H1 (cell line): ENCODE results near the gene CAPS2. TPM values are rescaled to one million over a fixed set of nuclear protein-coding genes. Genes with fewer than 3 reads are reported as not detected.

Experiments used
- CTCF ChIA-PET: fragments of 300-600 bp; sonication (Branson Sonifier 250); formaldehyde crosslinking; loops from one replicate; lab custom pipeline; 2021; ENCODE audit not compliant: partially characterized antibody; lab: Charles Lee
- POLR2A ChIA-PET: fragments of 300-600 bp; sonication (Branson Sonifier 250); formaldehyde crosslinking; loops from one replicate; lab custom pipeline; 2021; ENCODE audit warnings: inconsistent platforms; ENCODE audit not compliant: partially characterized antibody; lab: Charles Lee
- DNase-seq, 2 experiments: peaks; one replicate each; pipeline versions ENCODE4 v3.0.0 to v3.0.0-alpha.2; 2010 to 2022; ENCODE audit warnings: low spot score in 2 of 2, low read depth in 1 of 2, mixed read lengths in 1 of 2
- FAIRE-seq: peaks from 2 replicates; lab custom pipeline; 2011; peaks lifted over from hg19 to GRCh38; lab: Jason Lieb, UNC
- H2AFZ ChIP-seq: 2 replicates; pipeline ENCODE4 v1.8.1; 2012; ENCODE audit warnings: low read length, inconsistent platforms
- H2AK5ac ChIP-seq: 2 replicates; pipeline ENCODE4 v1.6.1; 2013; ENCODE audit warnings: low read depth, low read length
- H2BK120ac ChIP-seq: replicated peaks from 2 replicates; pipeline ENCODE3; 2013; ENCODE audit warnings: low read depth, low read length, inconsistent platforms
- H2BK12ac ChIP-seq: 2 replicates; pipeline ENCODE4 v1.6.1; 2013; ENCODE audit warnings: low read depth, low read length
- H2BK15ac ChIP-seq: 2 replicates; pipeline ENCODE4 v1.6.1; 2013; ENCODE audit warnings: low read length
- H2BK20ac ChIP-seq: 2 replicates; pipeline ENCODE4 v1.6.1; 2013; ENCODE audit warnings: low read length
- H2BK5ac ChIP-seq: 2 replicates; pipeline ENCODE4 v1.6.1; 2013; ENCODE audit warnings: low read depth, low read length
- H3K14ac ChIP-seq: 2 replicates; pipeline ENCODE4 v1.6.1; 2013; ENCODE audit warnings: inconsistent platforms; ENCODE audit not compliant: insufficient read length
- H3K18ac ChIP-seq: 2 replicates; pipeline ENCODE4 v1.6.1; 2013; ENCODE audit warnings: low read length; ENCODE audit errors: extremely low read depth
- H3K23ac ChIP-seq: 2 replicates; pipeline ENCODE4 v1.6.1; 2013; ENCODE audit warnings: inconsistent platforms; ENCODE audit not compliant: insufficient read length
- H3K23me2 ChIP-seq: 2 replicates; pipeline ENCODE4 v1.6.1; 2013; ENCODE audit warnings: low read depth, low read length
- H3K27ac ChIP-seq: 2 replicates; pipeline ENCODE4 v1.6.1; 2011; ENCODE audit warnings: low read depth, low read length, inconsistent platforms
- H3K27me3 ChIP-seq, 4 experiments: replicated peaks in 1 of 4; 1 replicate in 1 of 4; 2 replicates in 3 of 4; pipeline versions ENCODE4 v1.6.1 to v1.8.1; 2011 to 2013; ENCODE audit warnings: low read length in 3 of 4, mild to moderate bottlenecking in 3 of 4, inconsistent platforms in 2 of 4, mixed read lengths in 2 of 4, moderate library complexity in 1 of 4; ENCODE audit not compliant: control insufficient read depth in 3 of 4, insufficient read depth in 3 of 4; ENCODE audit errors: extremely low read depth in 1 of 4
- H3K36me3 ChIP-seq, 4 experiments: 2 replicates each; pipeline versions ENCODE4 v1.6.1 to v1.8.1; 2011 to 2013; ENCODE audit warnings: mild to moderate bottlenecking in 4 of 4, low read length in 3 of 4, moderate library complexity in 2 of 4, control low read depth in 1 of 4, inconsistent platforms in 1 of 4; ENCODE audit not compliant: insufficient read depth in 4 of 4, control insufficient read depth in 2 of 4
- H3K4ac ChIP-seq: replicated peaks from 2 replicates; pipeline ENCODE3; 2013; ENCODE audit warnings: low read length, low read depth, mixed read lengths, inconsistent platforms; ENCODE audit not compliant: insufficient read length
- H3K4me1 ChIP-seq, 4 experiments: replicated peaks in 1 of 4; 1 replicate in 1 of 4; 2 replicates in 3 of 4; pipeline versions ENCODE4 v1.6.1 to v1.8.1; 2011 to 2013; ENCODE audit warnings: low read length in 3 of 4, inconsistent platforms in 2 of 4, mixed read lengths in 1 of 4; ENCODE audit not compliant: insufficient read depth in 4 of 4, control insufficient read depth in 3 of 4
- H3K4me2 ChIP-seq, 2 experiments: 2 replicates each; pipeline versions ENCODE4 v1.6.1 to v1.8.1; 2011 to 2013; ENCODE audit warnings: low read depth in 2 of 2, low read length in 2 of 2, control low read depth in 1 of 2, inconsistent platforms in 1 of 2, mild to moderate bottlenecking in 1 of 2; ENCODE audit not compliant: insufficient read depth in 1 of 2
- H3K4me3 ChIP-seq, 4 experiments: fragments of 200-600, 300-600 bp in 1 of 4; sonication (generic), shearing (Covaris generic), sonication (Bioruptor Twin) in 1 of 4; 2 replicates each; pipeline versions ENCODE4 v1.5.1 to v1.8.1; 2011 to 2016; ENCODE audit warnings: low read length in 4 of 4, low read depth in 3 of 4, control low read depth in 2 of 4, inconsistent platforms in 2 of 4, mild to moderate bottlenecking in 2 of 4, mixed read lengths in 1 of 4, moderate library complexity in 1 of 4; ENCODE audit not compliant: insufficient read depth in 2 of 4; ENCODE audit errors: extremely low read depth in 1 of 4
- H3K56ac ChIP-seq: replicated peaks from 2 replicates; pipeline ENCODE3; 2013; ENCODE audit warnings: low read depth, mild to moderate bottlenecking, mixed read lengths, low read length, inconsistent platforms; ENCODE audit not compliant: insufficient read length
- H3K79me1 ChIP-seq: 2 replicates; pipeline ENCODE4 v1.6.1; 2013; ENCODE audit warnings: low read depth, low read length, control low read depth
- H3K79me2 ChIP-seq, 2 experiments: 2 replicates each; pipeline versions ENCODE4 v1.6.1 to v1.8.1; 2012 to 2013; ENCODE audit warnings: low read length in 2 of 2, mild to moderate bottlenecking in 2 of 2, inconsistent platforms in 1 of 2; ENCODE audit not compliant: insufficient read depth in 2 of 2, control insufficient read depth in 1 of 2
- H3K9ac ChIP-seq, 4 experiments: replicated peaks in 1 of 4; 1 replicate in 1 of 4; 2 replicates in 3 of 4; pipeline versions ENCODE4 v1.6.1 to v1.8.1; 2011 to 2013; ENCODE audit warnings: low read depth in 3 of 4, low read length in 3 of 4, control low read depth in 2 of 4, mild to moderate bottlenecking in 2 of 4, moderate library complexity in 2 of 4, inconsistent platforms in 1 of 4; ENCODE audit errors: extremely low read depth in 1 of 4
- H3K9me3 ChIP-seq, 2 experiments: 2 replicates each; pipeline versions ENCODE4 v1.6.1 to v1.8.1; 2012 to 2013; ENCODE audit warnings: mild to moderate bottlenecking in 2 of 2, moderate library complexity in 2 of 2, control low read depth in 1 of 2, inconsistent platforms in 1 of 2, low read depth in 1 of 2, low read length in 1 of 2, mixed read lengths in 1 of 2; ENCODE audit not compliant: insufficient read depth in 2 of 2
- H4K20me1 ChIP-seq, 2 experiments: replicated peaks in 1 of 2; 2 replicates each; pipeline versions ENCODE3 to v1.8.1; 2011 to 2013; ENCODE audit warnings: inconsistent platforms in 2 of 2, low read length in 2 of 2, mild to moderate bottlenecking in 1 of 2; ENCODE audit not compliant: insufficient read depth in 2 of 2, control insufficient read depth in 1 of 2
- H4K5ac ChIP-seq: 2 replicates; pipeline ENCODE4 v1.6.1; 2013; ENCODE audit warnings: low read length, low read depth, mixed read lengths, inconsistent platforms; ENCODE audit not compliant: insufficient read length
- H4K8ac ChIP-seq: 2 replicates; pipeline ENCODE4 v1.8.0; 2013; ENCODE audit warnings: mild to moderate bottlenecking, moderate library complexity, low read length, inconsistent platforms; ENCODE audit not compliant: insufficient read depth; ENCODE audit errors: extremely low read depth
- H4K91ac ChIP-seq: replicated peaks from 2 replicates; pipeline ENCODE3; 2013; ENCODE audit warnings: low read length, mixed read lengths, inconsistent platforms; ENCODE audit not compliant: insufficient read length
- SIX5 ChIP-seq: IDR thresholded peaks from 2 replicates; pipeline ENCODE4 v1.6.1; 2011; ENCODE audit warnings: mild to moderate bottlenecking, low read depth, low read length
- SP2 ChIP-seq: IDR thresholded peaks from 2 replicates; pipeline ENCODE4 v1.6.1; 2012; ENCODE audit warnings: mild to moderate bottlenecking, low read length, inconsistent platforms
- TCF12 ChIP-seq: IDR thresholded peaks from 2 replicates; pipeline ENCODE4 v1.6.1; 2011; ENCODE audit warnings: low read depth, mild to moderate bottlenecking, low read length
- WGBS, 2 experiments: shearing (Covaris generic) in 1 of 2; methylation state at CpG; one replicate each; pipeline versions ENCODE4 v1.1.6 to v1.1.7; 2013 to 2015; ENCODE audit warnings: low lambda C conversion rate in 2 of 2, mixed read lengths in 2 of 2, inconsistent platforms in 1 of 2, low coverage in 1 of 2, missing lambda C conversion rate in 1 of 2; ENCODE audit not compliant: insufficient replicate concordance in 2 of 2, insufficient coverage in 1 of 2, insufficient read length in 1 of 2; ENCODE audit errors: extremely low coverage in 1 of 2, missing lambda C conversion rate in 1 of 2; 5-methylcytosine and 5-hydroxymethylcytosine counted together
- polyA plus RNA-seq, 7 experiments: library from polyadenylated mRNA; depleted of rRNA in 3 of 7; stranded (reverse) in 5 of 7; unstranded in 2 of 7; fragments of >200 nt in 5 of 7; fragments of 200-250 nt in 2 of 7; gene quantifications; 1 replicate in 5 of 7; 2 replicates in 1 of 7; 4 replicates in 1 of 7; pipeline versions ENCODE4 v1.2.1 to v1.2.3, GENCODE V29; 2011 to 2013; ENCODE audit warnings: missing spikeins in 2 of 7, mixed read lengths in 2 of 7
- total RNA-seq: library from RNA; stranded (reverse); fragmentation: NEBNext Ultra II Directional; extraction: Animal tissue kit (Norgen Biotek cat#: 25700); gene quantifications from 2 replicates; pipeline ENCODE4 v1.2.1, GENCODE V29; 2021

CAPS2 gene
- total and polyA plus RNA-seq, 2 of the 8 experiments (the other 6 are each of a cell fraction or from before 2014, with no cell fraction given), result 2.3 to 3.8 TPM

DNA sequence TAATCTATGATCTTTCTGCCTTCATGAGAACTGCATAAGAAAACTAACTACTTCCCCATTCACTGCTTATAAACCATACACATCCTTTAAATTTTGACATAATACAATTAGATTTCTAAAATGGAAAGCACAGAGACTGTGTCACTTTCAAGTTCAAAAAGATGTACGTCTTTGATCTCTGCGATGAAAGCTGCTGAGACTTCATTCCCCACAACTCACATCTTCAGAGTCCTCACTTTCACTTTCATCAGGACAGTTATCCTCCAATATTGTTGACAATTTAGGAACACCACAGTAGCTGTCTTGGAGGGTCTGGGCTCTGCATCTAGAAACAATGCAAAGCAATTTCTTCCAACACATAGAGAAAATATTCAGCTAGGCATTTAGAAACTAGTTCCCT lies 72.6 kb downstream of the CAPS2 start:
- ChIA-PET CTCF (interaction anchor here (0.6 kb wide), 1 partner anchor 214 kb away, joined by 3 read pairs; no protein-coding TSS in a partner anchor), POLR2A (no interaction called here)
- Histone ChIP-seq H4K91ac (no peak overlapping the region), H3K79me1 (no peaks in the 10 kb centered on the region), H3K23ac (no peak overlapping the region), H3K79me2 (no peaks in the 10 kb centered on the region), H3K4me3 (no peak overlapping the region), H2BK20ac (no peak overlapping the region), H2AFZ (no peak overlapping the region), H3K27me3 (no peaks in the 10 kb centered on the region), H3K18ac (no peak overlapping the region), H2AK5ac (no peak overlapping the region), H2BK120ac (no peak overlapping the region), H3K27ac (no peak overlapping the region), H4K8ac (no peak overlapping the region), H3K56ac (no peak overlapping the region), H3K36me3 (no peaks in the 10 kb centered on the region), H2BK15ac (no peak overlapping the region), H3K4me2 (no peak overlapping the region), H3K9me3 (peaks cover 0 to 3% of the 10 kb centered on the region in 2 experiments; a peak in 1 of 4 replicates), H2BK12ac (no peak overlapping the region), H3K9ac (no peak overlapping the region), H2BK5ac (no peak overlapping the region), H3K14ac (no peak overlapping the region), H3K23me2 (no peaks in the 10 kb centered on the region), H3K4me1 (no peaks in the 10 kb centered on the region), H4K20me1 (no peaks in the 10 kb centered on the region), H4K5ac (no peak overlapping the region), H3K4ac (no peak overlapping the region)
- WGBS, 2 experiments, result 97% methylated on average over 2 of the region's 2 CpGs; no CpG with 5 or more reads in 1 of the 2 experiments
- FAIRE-seq (no peak), DNase-seq (no peak)
- no peak for TF ChIP-seq TCF12
- TF ChIP-seq SP2, result no peak
- TF ChIP-seq SIX5, result no peak
